Rectal smooth muscle tissue (tissue), 1 donor: Measurements from ENCODE around the gene TBC1D22A.
"Not testable (repeated sequence)": the region's sequence is repeated elsewhere in the genome, so short reads cannot be mapped to it uniquely, and the experiment has no call there.

Source experiments
- H3K27ac ChIP-seq: one replicate; pipeline ENCODE4 v1.7.0; 2013; ENCODE audit warnings: low read depth, low read length, inconsistent platforms
- H3K27me3 ChIP-seq: one replicate; pipeline ENCODE4 v1.7.0; 2013; ENCODE audit warnings: low read length; ENCODE audit not compliant: control insufficient read depth, insufficient read depth
- H3K36me3 ChIP-seq: one replicate; pipeline ENCODE4 v1.7.0; 2013; ENCODE audit warnings: low read length; ENCODE audit not compliant: control insufficient read depth, insufficient read depth
- H3K4me1 ChIP-seq: one replicate; pipeline ENCODE4 v1.7.0; 2013; ENCODE audit warnings: low read length; ENCODE audit not compliant: control insufficient read depth, insufficient read depth
- H3K4me3 ChIP-seq: one replicate; pipeline ENCODE4 v1.7.0; 2013; ENCODE audit warnings: low read length
- H3K9ac ChIP-seq: one replicate; pipeline ENCODE4 v1.7.0; 2013; ENCODE audit warnings: low read length

TBC1D22A gene

GRCh38 chr22:47136671-47137070 lies 374.2 kb downstream of the TBC1D22A start:
- Histone ChIP-seq H3K36me3 (no peaks in the 10 kb centered on the region), H3K4me3 (no peak overlapping the region), H3K9ac (no peak overlapping the region), H3K27ac (no peak overlapping the region), H3K27me3 (no peaks in the 10 kb centered on the region), H3K4me1 (no peaks in the 10 kb centered on the region)

DNA sequence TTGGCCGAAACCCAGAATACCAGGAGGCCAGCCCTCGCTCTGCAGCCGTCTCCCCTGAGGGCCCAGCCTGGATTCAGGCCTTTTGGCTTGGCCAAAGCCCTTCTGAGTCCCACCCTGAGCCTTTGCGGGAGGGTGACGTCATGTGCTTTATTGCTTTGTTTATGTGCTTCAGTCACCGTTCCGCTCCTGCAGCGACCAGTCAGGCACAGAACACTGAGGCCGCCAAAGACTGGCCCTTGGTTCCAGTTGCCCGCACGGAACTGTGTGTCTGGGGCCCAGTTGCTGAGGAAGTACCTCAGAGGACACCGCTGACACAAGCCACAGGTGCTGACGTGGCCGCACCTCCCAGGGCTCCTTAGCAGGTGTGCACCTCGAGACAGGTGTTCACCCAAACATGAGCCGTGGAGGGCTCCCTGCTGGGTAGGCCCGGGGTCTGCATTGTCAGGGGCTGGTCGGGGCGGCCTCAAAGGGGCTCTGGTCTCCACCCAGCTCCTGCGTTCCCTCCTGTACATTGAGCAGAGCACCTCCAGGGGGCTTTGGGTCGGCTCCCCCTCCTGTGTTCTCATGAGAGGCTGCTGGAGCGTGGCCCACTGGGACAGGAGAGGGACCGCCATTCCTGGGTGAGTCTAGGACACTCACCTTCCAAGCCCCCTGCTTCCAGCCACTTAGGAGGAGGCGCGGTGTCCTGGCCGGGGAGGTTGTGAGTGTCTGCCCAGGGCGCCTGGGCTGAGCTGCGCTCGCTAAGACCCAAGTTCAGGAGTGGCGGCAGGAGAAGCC lies 376.8 kb downstream of the TBC1D22A start:
- Histone ChIP-seq H3K4me1 (no peaks in the 10 kb centered on the region), H3K27ac (no peak overlapping the region), H3K4me3 (no peak overlapping the region), H3K27me3 (no peaks in the 10 kb centered on the region), H3K36me3 (no peaks in the 10 kb centered on the region), H3K9ac (no peak overlapping the region)

DNA sequence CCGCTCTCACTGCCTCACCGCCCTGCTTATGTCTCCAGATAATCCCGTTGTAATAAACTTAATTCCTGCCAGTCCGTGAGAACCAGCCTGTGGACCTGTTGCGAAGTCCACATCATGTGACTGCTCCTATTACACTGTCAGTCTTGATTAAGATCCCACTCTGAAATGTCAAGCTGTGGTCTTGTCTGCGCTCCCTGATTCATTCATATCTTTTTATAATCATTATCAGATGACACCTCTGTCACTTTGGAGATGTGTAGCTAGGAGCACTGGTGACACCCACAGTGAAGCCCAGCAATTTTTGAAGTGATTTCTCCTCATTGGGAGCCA lies 377.3 kb downstream of the TBC1D22A start:
- H3K4me3 ChIP-seq, result no peak overlapping the region

DNA sequence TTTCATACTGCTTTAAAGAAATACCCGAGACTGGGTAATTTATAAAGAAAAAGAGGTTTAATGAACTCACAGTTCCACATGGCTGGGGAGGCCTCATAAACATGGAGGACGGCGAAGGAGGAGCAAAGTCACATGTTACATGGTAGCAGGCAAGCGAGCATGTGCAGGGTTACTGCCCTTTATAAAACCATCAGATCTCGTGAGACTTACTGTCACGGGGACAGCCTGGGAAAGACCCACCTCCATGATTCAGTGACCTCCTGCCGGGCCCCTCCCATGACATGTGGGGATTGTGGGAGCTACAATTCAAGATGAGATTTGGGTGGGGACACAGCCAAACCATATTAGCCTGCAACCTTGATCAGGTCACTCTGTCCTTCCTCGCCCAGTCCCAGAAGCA lies 378.5 kb downstream of the TBC1D22A start:
- H3K27me3 ChIP-seq, H3K4me3 ChIP-seq, H3K4me1 ChIP-seq, H3K9ac ChIP-seq, H3K36me3 ChIP-seq, H3K27ac ChIP-seq: not testable (repeated sequence)

More for the DNA sequence above, 377.3 kb downstream of the TBC1D22A start:
- no peaks in the 10 kb centered on the region for H3K4me1 ChIP-seq
- no peaks in the 10 kb centered on the region for H3K36me3 ChIP-seq
- H3K9ac ChIP-seq, result no peak overlapping the region
- H3K27ac ChIP-seq, result no peak overlapping the region
- H3K27me3 ChIP-seq, result no peaks in the 10 kb centered on the region

GRCh38 chr22:47142427-47143046 lies 380.1 kb downstream of the TBC1D22A start:
- no peak overlapping the region for H3K9ac ChIP-seq
- no peaks in the 10 kb centered on the region for H3K36me3 ChIP-seq
- no peaks in the 10 kb centered on the region for H3K4me1 ChIP-seq
- no peak overlapping the region for H3K27ac ChIP-seq
- no peaks in the 10 kb centered on the region for H3K27me3 ChIP-seq
- H3K4me3 ChIP-seq, result no peak overlapping the region

GRCh38 chr22:47143249-47143938 lies 380.9 kb downstream of the TBC1D22A start:
- Histone ChIP-seq H3K4me3 (no peak overlapping the region), H3K9ac (no peak overlapping the region), H3K27me3 (no peaks in the 10 kb centered on the region), H3K4me1 (no peaks in the 10 kb centered on the region), H3K36me3 (no peaks in the 10 kb centered on the region), H3K27ac (no peak overlapping the region)

DNA sequence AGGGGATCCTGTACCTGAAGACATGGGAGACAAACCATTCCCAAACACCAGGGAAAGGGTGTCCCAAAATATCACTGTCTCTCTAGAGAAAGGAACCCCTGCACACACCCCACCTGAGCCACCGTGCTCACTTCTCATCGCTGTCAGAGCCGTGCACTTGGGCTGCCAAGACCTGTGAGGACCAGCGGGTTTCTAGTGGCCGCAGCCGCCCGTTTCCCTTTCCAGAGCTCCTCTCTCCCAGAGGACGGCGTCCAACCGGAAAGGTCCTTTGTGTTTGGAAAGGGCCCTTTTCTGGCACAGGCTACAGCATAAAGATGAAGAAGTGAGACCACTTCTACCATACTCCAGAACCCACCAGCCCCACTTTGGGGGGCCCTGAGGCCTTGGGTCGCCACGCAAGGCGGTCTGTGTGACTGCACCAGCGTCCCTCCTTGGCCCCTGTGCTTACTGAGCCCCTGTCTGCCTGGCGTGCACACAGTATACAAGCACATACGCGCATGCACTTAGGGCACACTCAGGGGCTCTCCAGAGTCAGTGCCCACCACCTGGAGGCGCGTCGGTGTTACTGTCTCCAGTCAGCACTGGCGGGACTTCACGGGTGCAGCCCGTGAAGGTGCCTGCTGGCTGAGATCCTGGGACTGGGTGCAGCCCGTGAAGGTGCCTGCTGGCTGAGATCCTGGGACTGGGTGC lies 381.8 kb downstream of the TBC1D22A start:
- no peak overlapping the region for H3K4me3 ChIP-seq
- H3K36me3 ChIP-seq, result no peaks in the 10 kb centered on the region
- no peak overlapping the region for H3K27ac ChIP-seq
- no peaks in the 10 kb centered on the region for H3K27me3 ChIP-seq
- H3K4me1 ChIP-seq, result no peaks in the 10 kb centered on the region
- no peak overlapping the region for H3K9ac ChIP-seq

- Histone ChIP-seq H3K27me3 (no peaks in the 10 kb centered on the region), H3K9ac (no peak overlapping the region), H3K4me3 (no peak overlapping the region), H3K27ac (no peak overlapping the region), H3K36me3 (no peaks in the 10 kb centered on the region), H3K4me1 (no peaks in the 10 kb centered on the region)
These were observed 382.5 kb downstream of the TBC1D22A start for GRCh38 chr22:47144791-47145425.

DNA sequence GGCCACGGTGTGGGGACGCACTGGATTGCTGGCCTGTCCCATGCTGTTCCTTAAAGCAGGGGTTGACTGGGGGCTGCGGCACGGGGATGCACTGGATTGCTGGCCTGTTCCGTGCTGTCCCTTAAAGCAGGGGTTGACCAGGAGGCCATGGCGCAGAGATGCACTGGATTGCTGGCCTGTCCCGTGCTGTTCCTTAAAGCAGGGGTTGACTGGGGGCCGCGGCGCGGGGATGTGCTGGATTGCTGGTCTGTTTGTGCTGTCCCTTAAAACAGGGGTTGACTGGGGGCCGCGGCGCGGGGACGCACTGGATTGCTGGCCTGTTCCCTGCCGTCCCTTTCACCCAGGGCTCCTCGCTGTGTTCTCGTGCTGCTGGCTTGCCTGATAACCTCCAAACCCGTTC lies 383.4 kb downstream of the TBC1D22A start:
- H3K27ac ChIP-seq, result no peak overlapping the region
- no peak overlapping the region for H3K4me3 ChIP-seq
- H3K4me1 ChIP-seq, result no peaks in the 10 kb centered on the region
- no peaks in the 10 kb centered on the region for H3K36me3 ChIP-seq
- no peak overlapping the region for H3K9ac ChIP-seq
- H3K27me3 ChIP-seq, result no peaks in the 10 kb centered on the region

DNA sequence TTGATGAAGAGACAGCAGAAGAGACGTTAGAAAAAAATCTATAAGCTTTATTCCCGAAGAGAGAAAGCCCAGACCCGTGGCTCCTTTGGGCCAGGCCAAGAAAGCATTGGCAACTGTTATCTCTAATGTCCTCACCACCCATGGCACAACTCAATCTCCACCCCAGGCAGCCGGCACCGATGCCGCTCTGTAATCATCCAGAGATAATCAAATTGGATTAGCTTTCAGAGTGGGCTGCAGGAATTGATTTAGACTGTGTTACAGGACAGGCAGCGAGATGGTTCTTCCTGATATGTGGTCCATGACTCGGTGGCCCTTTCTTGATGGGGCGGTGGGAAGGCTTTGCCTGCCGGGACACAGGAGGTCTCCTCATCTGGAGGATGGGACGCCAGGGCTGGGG lies 383.9 kb downstream of the TBC1D22A start:
- no peaks in the 10 kb centered on the region for H3K4me1 ChIP-seq
- H3K27ac ChIP-seq, result no peak overlapping the region
- no peaks in the 10 kb centered on the region for H3K27me3 ChIP-seq
- no peaks in the 10 kb centered on the region for H3K36me3 ChIP-seq
- no peak overlapping the region for H3K9ac ChIP-seq
- H3K4me3 ChIP-seq, result no peak overlapping the region

GRCh38 chr22:47146941-47147340 lies 384.5 kb downstream of the TBC1D22A start:
- Histone ChIP-seq H3K4me3 (no peak overlapping the region), H3K27ac (no peak overlapping the region), H3K9ac (no peak overlapping the region), H3K27me3 (no peaks in the 10 kb centered on the region), H3K36me3 (no peaks in the 10 kb centered on the region), H3K4me1 (no peaks in the 10 kb centered on the region)

- Histone ChIP-seq H3K9ac (no peak overlapping the region), H3K27ac (no peak overlapping the region), H3K27me3 (no peaks in the 10 kb centered on the region), H3K36me3 (no peaks in the 10 kb centered on the region), H3K4me1 (no peaks in the 10 kb centered on the region), H3K4me3 (no peak overlapping the region)
These were observed 385.1 kb downstream of the TBC1D22A start for GRCh38 chr22:47147572-47147971.
